ENCODE data around the gene KANK4.
"Not testable (repeated sequence)": the region's sequence is repeated elsewhere in the genome, so short reads cannot be mapped to it uniquely, and the experiment has no call there.

The KANK4 gene

GRCh38 chr1:62269851-62270495, 49.3 kb downstream of the KANK4 start:
- DNase-seq: no peak

DNA sequence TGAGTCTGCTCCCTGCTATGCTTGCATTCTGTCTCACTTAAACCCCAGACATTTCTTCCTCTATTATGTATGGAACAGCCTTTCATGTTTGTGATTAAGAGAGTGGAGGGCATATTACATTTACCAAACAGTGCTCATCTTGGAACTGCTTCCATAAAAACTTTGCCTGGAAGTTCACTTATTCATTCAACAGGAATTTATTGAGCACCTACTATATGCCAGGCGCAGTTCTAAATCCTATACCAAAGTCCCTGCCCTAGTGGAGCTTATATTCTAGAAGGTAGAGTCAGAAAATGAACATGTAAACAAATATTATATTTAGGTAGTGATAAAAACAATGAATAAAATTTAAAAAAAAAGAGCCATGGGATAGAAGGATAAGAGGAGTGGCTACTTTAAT, 49.8 kb downstream of the KANK4 start:
- DNase-seq: no peak

DNA sequence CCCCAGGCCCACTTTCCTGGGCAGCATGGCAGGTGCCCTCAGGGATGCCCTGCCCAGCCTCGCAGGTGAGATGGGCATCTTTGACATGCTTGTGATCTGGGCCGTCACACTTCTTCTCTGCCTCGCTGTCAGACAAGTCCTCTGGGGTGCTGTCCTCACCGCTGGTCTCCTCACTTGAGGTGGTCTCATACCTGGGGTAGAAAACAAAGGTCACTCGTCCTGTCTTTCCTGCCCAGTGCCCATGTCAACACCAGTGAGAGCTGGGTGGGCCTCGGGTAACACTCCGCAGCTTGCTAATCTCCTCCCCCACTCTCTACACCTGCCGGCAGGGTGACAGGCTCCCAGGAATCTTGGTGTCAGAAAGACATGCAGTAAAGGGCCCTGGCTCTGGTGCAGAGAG, 50.9 kb downstream of the KANK4 start:
- DNase-seq: no peak

DNA sequence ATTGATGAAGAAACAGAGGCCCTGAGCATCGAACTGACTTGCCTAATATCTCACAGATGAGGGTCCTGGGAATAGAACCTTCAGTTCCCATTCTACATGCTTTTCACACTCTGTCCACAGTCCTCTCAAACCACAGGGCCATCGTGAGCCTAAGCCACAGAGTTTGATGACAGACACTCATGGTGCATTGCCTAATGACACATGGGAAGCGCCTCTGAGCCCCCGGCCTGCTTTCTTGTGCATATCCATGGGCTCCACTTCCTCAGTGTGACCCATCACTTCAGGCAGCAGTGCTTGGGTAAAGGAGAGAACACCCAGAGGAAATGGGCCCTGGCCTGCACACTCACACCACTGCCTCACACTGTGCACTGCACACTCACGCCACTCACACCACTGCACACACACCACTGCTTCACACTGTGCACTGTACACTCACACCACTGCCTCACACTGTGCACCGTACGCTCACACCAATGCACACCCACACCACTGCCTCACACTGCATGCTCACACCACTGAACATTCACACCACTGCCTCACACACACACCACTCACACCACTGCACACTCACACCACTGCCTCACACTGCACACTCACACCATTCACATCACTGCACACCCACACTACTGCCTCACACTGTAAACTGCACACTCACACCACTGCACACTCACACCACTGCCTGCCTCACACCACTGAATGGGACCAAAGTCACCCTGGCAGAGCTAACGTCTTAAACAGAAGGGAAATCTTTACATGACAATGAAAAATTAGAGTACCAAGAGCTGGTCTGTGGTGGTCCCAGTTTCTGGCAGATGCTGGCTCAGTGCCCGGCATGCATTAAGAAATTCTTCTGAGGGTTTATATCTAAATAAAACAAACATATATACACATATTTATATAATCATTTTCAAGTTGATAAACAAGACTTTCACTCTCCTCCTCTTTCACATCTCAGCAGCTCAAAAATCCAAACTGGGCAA, 53.0 kb downstream of the KANK4 start:
- no peak for DNase-seq

- no peak for DNase-seq
These were observed 55.4 kb downstream of the KANK4 start for GRCh38 chr1:62263814-62264353.

DNA sequence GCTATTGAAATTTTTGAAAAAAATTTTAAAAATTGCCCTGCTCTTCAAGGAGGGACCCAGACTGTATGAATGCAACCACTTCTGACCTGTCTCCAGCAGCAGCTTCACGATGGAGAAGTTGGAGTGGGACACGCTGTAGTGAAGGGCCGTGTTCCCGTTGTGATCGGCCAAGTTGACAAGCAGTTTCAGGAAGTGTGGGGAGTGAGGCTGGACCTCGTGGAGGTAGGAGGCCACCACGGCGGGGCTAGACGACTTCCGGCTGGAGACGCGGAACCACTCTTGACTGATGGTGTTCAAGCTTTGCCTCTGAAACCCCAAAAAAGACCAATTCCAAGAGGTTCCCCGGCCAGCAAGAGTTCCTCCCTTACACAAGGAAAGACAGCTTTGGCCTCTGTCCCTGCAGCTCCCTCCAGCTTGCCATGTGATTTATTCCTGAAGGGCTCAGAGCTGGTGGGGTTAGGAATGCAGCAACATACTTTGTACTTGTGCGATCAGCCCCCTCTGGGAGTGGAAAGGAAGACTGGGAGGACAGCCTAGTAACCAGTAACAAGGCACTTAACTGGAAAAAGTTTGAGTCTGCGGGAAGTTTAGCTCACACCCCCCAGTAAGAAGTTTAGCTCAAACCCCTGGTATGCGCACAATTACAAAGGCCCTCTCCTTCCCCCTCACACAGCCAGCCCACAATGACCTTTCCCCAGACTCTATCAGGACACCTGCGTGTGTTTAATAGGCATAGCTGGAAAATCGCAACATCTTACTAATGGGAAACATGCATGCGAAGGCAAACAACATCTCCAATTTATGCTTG, 56.0 kb downstream of the KANK4 start:
- no peak for DNase-seq

DNA sequence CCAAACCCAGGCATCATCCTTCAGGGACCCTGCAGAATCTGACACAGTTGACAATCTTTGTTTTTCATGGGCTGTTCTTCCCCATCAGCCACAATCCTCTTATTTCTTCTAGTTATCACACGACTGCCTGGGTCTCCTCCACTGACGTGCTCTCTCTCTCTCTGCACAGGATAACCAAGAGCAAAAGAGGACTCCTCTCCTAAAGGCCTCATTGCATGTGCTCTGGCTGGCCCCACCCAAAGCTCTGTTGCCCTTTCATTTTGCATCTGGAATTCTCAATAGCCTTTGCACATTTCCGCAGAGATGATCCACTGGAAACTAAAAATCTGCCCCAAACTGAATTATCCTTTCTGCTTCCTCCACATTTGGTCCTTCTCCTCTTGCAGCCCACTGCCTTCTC, 58.5 kb downstream of the KANK4 start:
- no peak for DNase-seq

GRCh38 chr1:62259551-62259950, 59.7 kb downstream of the KANK4 start:
- DNase-seq: no peak

DNA sequence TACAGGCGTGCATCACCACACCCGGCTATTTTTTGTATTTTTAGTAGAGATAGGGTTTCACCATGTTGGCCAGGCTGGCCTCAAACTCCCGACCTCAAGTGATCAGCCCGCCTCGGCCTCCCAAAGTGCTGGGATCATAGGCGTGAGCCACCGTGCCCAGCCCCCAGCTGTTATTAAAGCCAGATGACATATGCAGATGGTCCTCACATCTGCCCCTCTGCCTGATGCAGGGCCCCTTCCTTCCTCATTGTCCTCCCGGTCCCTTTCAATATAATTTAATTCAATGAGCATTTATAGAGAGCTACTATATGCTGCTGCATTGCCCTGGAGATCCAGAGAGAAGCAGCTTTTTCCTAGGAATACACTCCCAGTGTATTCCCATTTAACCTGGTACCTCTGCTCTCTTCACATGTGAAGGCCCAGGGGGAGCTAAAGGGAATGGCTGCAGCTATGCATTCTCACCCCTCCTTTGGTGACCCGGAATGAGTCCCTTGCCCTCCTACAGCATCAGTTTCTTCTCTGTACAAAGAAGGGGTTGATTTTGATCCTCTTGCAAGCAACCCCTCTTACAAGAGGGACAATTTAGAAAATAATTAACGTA, 69.0 kb downstream of the KANK4 start:
- no peak for DNase-seq

DNA sequence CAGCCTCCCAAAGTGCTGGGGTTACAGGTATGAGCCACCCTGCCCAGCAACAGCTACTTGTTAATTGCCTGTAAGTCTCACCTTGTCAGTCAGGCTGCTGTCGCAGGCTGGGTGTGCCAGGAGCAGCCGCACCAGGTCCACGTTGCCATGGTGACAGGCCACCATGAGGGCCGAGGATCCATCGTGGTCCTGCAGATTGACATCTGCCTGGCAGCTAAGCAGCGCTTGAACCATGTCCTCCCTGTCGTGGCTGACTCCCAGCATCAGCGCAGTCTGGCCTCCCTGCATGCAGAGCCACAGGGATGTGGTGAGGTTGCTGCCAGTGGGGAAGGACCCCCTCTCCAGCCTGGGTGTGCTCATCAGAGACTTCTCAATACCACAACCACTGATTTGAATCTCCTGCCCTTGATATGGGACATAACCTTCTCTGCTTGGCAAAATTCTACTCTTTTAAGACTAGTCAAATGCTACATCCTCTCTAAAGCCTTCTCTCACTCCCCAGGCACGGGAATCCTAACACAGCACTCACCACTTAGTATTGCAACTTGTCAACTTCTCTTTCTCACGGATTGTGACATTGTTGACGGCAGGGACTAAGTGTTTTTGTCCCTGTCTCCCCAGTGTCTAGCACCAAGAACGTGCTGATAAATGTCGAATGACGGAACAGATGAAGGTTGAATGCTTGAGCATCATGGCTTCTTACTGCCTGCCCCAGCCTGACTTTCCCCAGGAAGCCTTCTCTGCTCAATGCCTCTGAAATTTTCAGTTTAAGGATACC, 71.7 kb downstream of the KANK4 start:
- no peak for DNase-seq

GRCh38 chr1:62245201-62245600, 74.0 kb downstream of the KANK4 start:
- DNase-seq: no peak

GRCh38 chr1:62244380-62244779, 74.9 kb downstream of the KANK4 start:
- not testable (repeated sequence) for DNase-seq

- no peak for DNase-seq
These were observed 77.7 kb downstream of the KANK4 start for GRCh38 chr1:62241371-62242131.

DNA sequence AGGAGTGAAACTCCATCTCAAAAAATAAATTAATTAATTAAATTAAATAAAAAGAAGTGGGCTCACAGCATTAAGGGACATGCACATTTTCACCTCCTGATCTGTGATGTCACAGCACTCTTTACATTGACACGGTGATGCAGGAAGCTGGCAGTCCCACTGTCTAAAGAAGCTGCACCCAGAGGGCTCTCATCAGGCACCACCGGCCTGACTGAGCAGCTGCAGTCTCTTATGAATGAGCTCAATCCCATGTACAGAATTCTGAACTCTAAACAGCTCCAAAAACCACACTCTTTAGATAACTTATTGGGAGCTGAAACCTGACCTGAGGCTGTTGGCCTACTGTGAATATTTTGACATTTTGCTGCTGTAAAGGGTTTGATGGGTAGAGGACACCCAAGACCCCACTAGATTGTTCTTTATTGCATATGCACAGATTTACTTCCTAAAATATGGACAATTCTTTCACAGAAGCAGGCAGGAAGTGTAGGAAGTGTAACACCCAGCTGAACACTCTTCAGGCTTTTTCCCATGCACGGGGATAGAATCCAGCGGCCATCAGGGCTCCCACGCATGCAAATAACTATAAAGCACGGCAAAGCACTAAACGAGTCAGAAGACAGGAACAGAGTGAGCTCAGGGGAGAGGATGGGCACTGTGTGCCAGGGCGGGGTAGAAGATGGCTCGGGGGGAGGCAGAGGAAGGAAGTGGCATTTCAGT, 78.4 kb downstream of the KANK4 start:
- DNase-seq: no peak

DNA sequence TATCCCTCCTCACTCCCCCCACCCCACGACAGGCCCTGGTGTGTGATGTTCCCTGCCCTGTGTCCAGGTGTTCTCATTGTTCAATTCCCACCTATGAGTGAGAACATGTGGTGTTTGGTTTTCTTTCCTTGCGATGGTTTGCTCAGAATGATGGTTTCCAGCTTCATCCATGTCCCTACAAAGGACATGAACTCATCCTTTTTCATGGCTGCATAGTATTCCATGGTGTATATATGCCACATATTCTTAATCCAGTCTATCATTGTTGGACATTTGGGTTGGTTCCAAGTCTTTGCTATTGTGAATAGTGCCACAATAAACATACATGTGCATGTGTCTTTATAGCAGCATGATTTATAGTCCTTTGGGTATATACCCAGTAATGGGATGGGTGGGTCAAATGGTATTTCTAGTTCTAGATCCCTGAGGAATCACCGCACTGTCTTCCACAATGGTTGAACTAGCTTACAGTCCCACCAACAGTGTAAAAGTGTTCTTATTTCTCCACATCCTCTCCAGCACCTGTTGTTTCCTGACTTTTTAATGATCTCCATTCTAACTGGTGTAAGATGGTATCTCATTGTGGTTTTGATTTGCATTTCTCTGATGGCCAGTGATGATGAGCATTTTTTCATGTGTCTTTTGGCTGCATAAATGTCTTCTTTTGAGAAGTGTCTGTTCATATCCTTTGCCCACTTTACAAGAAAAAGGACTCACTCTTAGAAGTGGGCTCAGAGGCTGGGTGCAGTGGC, 79.4 kb downstream of the KANK4 start:
- not testable (repeated sequence) for DNase-seq

DNA sequence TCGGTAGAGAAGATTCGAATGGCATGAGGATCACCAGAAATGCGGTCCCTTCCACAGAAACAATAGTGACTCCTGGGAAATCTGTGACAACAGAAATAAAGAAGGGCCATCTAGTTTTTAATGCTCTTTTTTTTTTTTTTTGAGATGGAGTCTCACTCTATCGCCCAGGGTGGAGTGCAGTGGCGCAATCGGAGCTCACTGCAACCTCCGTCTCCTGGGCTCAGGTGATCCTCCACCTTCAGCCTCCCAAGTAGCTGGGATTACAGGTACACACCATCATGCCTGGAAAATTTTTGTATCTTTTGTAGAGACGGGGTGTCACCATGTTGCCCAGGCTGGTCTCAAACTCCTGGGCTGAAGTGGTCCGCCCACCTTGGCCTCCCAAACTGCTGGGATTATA, 80.7 kb downstream of the KANK4 start:
- no peak for DNase-seq

DNA sequence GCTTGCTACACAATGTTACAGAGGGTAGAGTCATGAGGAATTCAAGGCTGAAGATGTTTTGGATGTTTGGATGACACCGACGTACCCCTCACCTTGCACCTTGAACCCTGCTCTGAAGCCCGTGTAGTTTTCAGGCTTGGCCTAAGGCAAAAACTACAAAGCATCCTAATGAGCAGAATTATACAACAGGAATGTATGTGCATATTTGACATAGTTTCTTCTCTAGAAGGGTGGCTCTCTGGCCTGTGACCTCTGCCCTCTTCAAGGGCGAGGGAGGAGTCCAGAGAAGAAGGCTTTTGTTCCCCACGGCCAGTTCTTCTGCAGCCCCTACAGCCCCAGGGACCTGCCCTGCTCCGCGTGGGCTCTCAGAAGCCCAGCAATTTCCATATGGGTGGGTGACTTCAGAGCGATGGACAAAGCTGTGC, 81.3 kb downstream of the KANK4 start:
- DNase-seq: no peak

DNA sequence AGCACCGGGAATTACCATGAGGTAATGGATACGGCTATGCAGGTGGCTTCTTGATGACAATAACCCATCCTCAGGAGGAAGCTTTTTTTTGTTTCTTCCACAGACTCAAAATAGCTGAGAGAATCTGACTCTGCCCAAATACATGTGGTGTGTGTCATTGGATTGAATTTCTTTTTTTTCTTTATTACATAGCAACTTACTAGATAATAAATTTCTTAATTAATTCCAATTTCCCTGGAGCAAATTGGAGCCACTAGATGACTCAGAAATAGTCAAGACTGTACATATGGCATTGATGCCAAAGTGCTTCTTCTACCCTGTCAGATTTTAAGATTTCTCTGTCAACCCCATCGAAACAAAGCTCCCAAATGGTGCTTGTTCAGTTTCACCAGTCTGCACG, 81.9 kb downstream of the KANK4 start:
- DNase-seq: no peak

DNA sequence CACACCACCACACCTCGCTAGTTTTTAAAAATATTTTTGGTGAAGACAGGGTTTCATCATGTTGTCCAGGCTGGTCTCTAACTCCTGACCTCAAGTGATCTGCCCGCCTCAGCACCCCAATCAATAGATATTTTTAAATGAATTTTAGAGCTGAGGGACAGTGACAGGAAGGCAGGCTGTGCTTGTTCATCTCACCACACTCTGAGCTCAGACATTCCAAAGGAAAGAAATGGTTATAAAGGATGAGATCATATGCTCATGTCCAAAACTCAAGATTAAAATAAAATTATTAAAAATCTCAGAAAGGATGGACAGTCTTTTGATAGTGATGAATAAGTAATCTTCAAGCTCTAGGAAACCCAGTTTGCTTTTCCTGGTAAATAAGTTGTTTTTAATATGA, 83.7 kb downstream of the KANK4 start:
- DNase-seq: no peak

- no peak for DNase-seq
These were observed 84.5 kb downstream of the KANK4 start for GRCh38 chr1:62234688-62235087.

All from right forelimb (tissue), 1 donor.